Endothelial cell of umbilical vein (primary cell): ENCODE measurements around the gene C1orf210. TPM values are rescaled to one million over a fixed set of nuclear protein-coding genes. Genes with fewer than 3 reads are reported as not detected.
A peak's percentile ranks its signal among the peaks of the same experiment; 100 is the strongest.

ENCODE experiments used
- BruUV-seq: library from RNA; stranded (reverse); fragments of 400-500 nt; replicated peaks from 2 replicates; lab custom pipeline; 2021; lab: Mats Ljungman, UMichigan
- CTCF ChIA-PET: fragments of 300-600, 350-600 bp; sonication (Branson Sonifier 250); formaldehyde crosslinking; loops from one replicate; lab custom pipeline; 2021; ENCODE audit warnings: antibody characterized with exemption, inconsistent platforms; lab: Charles Lee
- POLR2A ChIA-PET: fragments of 300-600, 350-600 bp; sonication (Branson Sonifier 250); formaldehyde crosslinking; loops from one replicate; lab custom pipeline; 2021; ENCODE audit warnings: antibody characterized with exemption, inconsistent platforms; lab: Charles Lee
- DNase-seq: peaks from one replicate; pipeline ENCODE4 v3.0.0-alpha.2; 2011; ENCODE audit warnings: low read depth, low spot score
- FAIRE-seq: peaks from 2 replicates; lab custom pipeline; 2011; peaks lifted over from hg19 to GRCh38; lab: Jason Lieb, UNC
- H2AFZ ChIP-seq: 2 replicates; pipeline ENCODE4 v1.6.0; 2012; ENCODE audit warnings: low read depth, low read length, control low read depth, inconsistent platforms
- H3K27ac ChIP-seq: 2 replicates; pipeline ENCODE4 v1.5.1; 2011; ENCODE audit warnings: low read depth, mild to moderate bottlenecking, control low read depth, low read length, moderate library complexity; ENCODE audit not compliant: insufficient read depth
- H3K27me3 ChIP-seq, 2 experiments: 2 replicates each; pipeline versions ENCODE4 v1.6.0 to v1.6.1; 2011; ENCODE audit warnings: low read length in 2 of 2, mixed read lengths in 1 of 2; ENCODE audit not compliant: control insufficient read depth in 2 of 2, insufficient read depth in 2 of 2
- H3K36me3 ChIP-seq, 2 experiments: 2 replicates in 1 of 2; 3 replicates in 1 of 2; pipeline ENCODE4 v1.5.1; 2011; ENCODE audit warnings: low read length in 2 of 2, mild to moderate bottlenecking in 1 of 2, moderate library complexity in 1 of 2; ENCODE audit not compliant: control insufficient read depth in 2 of 2, insufficient read depth in 2 of 2; ENCODE audit errors: extremely low read depth in 1 of 2
- H3K4me1 ChIP-seq: 3 replicates; pipeline ENCODE4 v1.5.1; 2011; ENCODE audit warnings: mild to moderate bottlenecking, low read length; ENCODE audit not compliant: control insufficient read depth, insufficient read depth; ENCODE audit errors: extremely low read depth
- H3K4me2 ChIP-seq: 2 replicates; pipeline ENCODE4 v1.6.1; 2011; ENCODE audit warnings: low read length, control low read depth, mixed read lengths; ENCODE audit not compliant: insufficient read depth
- H3K4me3 ChIP-seq, 3 experiments: fragments of 200-600 bp in 1 of 3; sonication (generic), shearing (Covaris generic) in 1 of 3; replicated peaks in 1 of 3; 2 replicates each; pipeline ENCODE4 v1.5.1; 2011 to 2016; ENCODE audit warnings: control low read depth in 3 of 3, low read length in 3 of 3, mild to moderate bottlenecking in 2 of 3, inconsistent platforms in 1 of 3, low read depth in 1 of 3, moderate library complexity in 1 of 3; ENCODE audit not compliant: insufficient read depth in 1 of 3
- H3K79me2 ChIP-seq: 2 replicates; pipeline ENCODE4 v1.6.0; 2012; ENCODE audit warnings: low read length, inconsistent platforms; ENCODE audit not compliant: control insufficient read depth, insufficient read depth
- H3K9ac ChIP-seq: replicated peaks from 2 replicates; pipeline ENCODE3; 2011; ENCODE audit warnings: low read length, control low read depth; ENCODE audit not compliant: insufficient read depth; ENCODE audit errors: extremely low read depth
- H3K9me1 ChIP-seq: replicated peaks from 3 replicates; pipeline ENCODE4 v1.6.0; 2011; ENCODE audit warnings: mild to moderate bottlenecking, low read length; ENCODE audit not compliant: control insufficient read depth, insufficient read depth; ENCODE audit errors: extremely low read depth
- H3K9me3 ChIP-seq: replicated peaks from 2 replicates; pipeline ENCODE4 v1.5.1; 2012; ENCODE audit warnings: low read length, inconsistent platforms; ENCODE audit not compliant: control insufficient read depth, insufficient read depth
- H4K20me1 ChIP-seq: replicated peaks from 2 replicates; pipeline ENCODE3; 2011; ENCODE audit warnings: mild to moderate bottlenecking, low read length; ENCODE audit not compliant: control insufficient read depth, insufficient read depth; ENCODE audit errors: extremely low read depth
- CTCF ChIP-seq, 2 donors: IDR thresholded peaks; 1 replicate in 1 of 2; 2 replicates in 1 of 2; pipeline ENCODE4 v1.5.1; 2011; ENCODE audit warnings: low read length in 2 of 2, mild to moderate bottlenecking in 2 of 2, moderate library complexity in 2 of 2, control low read depth in 1 of 2, inconsistent platforms in 1 of 2, low read depth in 1 of 2; ENCODE audit not compliant: insufficient read depth in 1 of 2; ENCODE audit errors: extremely low read depth in 1 of 2
- EZH2 ChIP-seq: IDR thresholded peaks from 2 replicates; pipeline ENCODE4 v1.6.1; 2012; ENCODE audit warnings: borderline replicate concordance, low read depth, mild to moderate bottlenecking, moderate library complexity, low read length, inconsistent platforms; ENCODE audit not compliant: severe bottlenecking
- FOS ChIP-seq: IDR thresholded peaks from 2 replicates; pipeline ENCODE4 v1.6.1; 2011; ENCODE audit warnings: mild to moderate bottlenecking, low read length, moderate library complexity, borderline replicate concordance; ENCODE audit not compliant: insufficient read depth
- GATA2 ChIP-seq: IDR thresholded peaks from 2 replicates; pipeline ENCODE4 v1.7.0; 2011; ENCODE audit warnings: low read depth, mild to moderate bottlenecking, moderate library complexity, mixed read lengths, low read length; ENCODE audit not compliant: insufficient read length, insufficient read depth
- JUN ChIP-seq: IDR thresholded peaks from 2 replicates; pipeline ENCODE4 v1.6.1; 2011; ENCODE audit warnings: borderline replicate concordance, low read depth; ENCODE audit not compliant: insufficient read length, insufficient read depth
- POLR2A ChIP-seq: IDR thresholded peaks from 2 replicates; pipeline ENCODE4 v1.6.1; 2012; ENCODE audit warnings: low read depth, mild to moderate bottlenecking, control low read depth, low read length
- POLR2AphosphoS5 ChIP-seq: IDR thresholded peaks from 2 replicates; pipeline ENCODE4 v1.6.1; 2012; ENCODE audit warnings: low read depth, mild to moderate bottlenecking, control low read depth, low read length, moderate library complexity; ENCODE audit not compliant: insufficient read depth
- dilution Hi-C: fragments of 300-500 bp; cut with MboI; formaldehyde crosslinking; loops from one replicate; pipeline ENCODE4 v1.15.0; 2019; ENCODE audit warnings: low sequenced_read_pairs; ENCODE audit not compliant: extremely low pct_ligation_motif_present
- intact Hi-C: fragments of 100-400 bp; cut with micrococcal nuclease; formaldehyde crosslinking; loops from one replicate; pipeline ENCODE4 v1.10.0; 2022
- polyA plus RNA-seq, 4 experiments: library from polyadenylated mRNA; depleted of rRNA in 3 of 4; stranded (reverse) in 3 of 4; unstranded in 1 of 4; fragments of >200 nt; gene quantifications; 2 replicates each; pipeline versions ENCODE4 v1.2.1 to v1.2.3, GENCODE V29; 2011 to 2012; ENCODE audit warnings: missing spikeins in 1 of 4
- total RNA-seq: library from RNA; stranded (reverse); gene quantifications from 2 replicates; pipeline ENCODE4 v1.2.3, GENCODE V29; 2021

The C1orf210 gene
- total and polyA plus RNA-seq, 2 donors (not counting 3 experiments of a cell fraction or from before 2014, with no cell fraction given): not detected

GRCh38 chr1:43329995-43330751 lies 44.8 kb upstream of the C1orf210 start:
- BruUV-seq: no TSS peak
- Histone ChIP-seq H3K27ac (no peak overlapping the region), H3K36me3 (no peaks in the 10 kb centered on the region), H3K79me2 (no peaks in the 10 kb centered on the region), H3K9ac (no peak overlapping the region), H2AFZ (no peak overlapping the region), H3K4me3 (no peak overlapping the region), H3K9me3 (no peaks in the 10 kb centered on the region), H3K27me3 (no peaks in the 10 kb centered on the region), H3K4me2 (peak overlapping the region; percentile 13), H3K9me1 (no peaks in the 10 kb centered on the region), H4K20me1 (no peaks in the 10 kb centered on the region), H3K4me1 (peaks cover 10% of the 10 kb centered on the region)
- peak; percentile 91 for FAIRE-seq
- CTCF ChIA-PET: interaction anchor here (1.0 to 3.6 kb wide), 6 partner anchors 10 to 103 kb away, joined by 3 to 14 read pairs (median 6); partner anchors contain the start of gene CDC20
- POLR2A ChIA-PET: interaction anchor here (2.1 kb wide), 1 partner anchor 14 kb away, joined by 5 read pairs; no protein-coding TSS in a partner anchor
- intact Hi-C loops (no loop called here), dilution Hi-C loops (no loop called here)
- peak; percentile 89 for DNase-seq
- TF ChIP-seq EZH2 (no peak), GATA2 (peak; percentile 54), FOS (peak; percentile 75), JUN (peak; percentile 16), CTCF (IDR thresholded peaks at IDR 0.05; ENCODE audit: extremely low read depth in 1 of 2, insufficient read depth in 1 of 2, low read depth in 1 of 2, low read length in 2 of 2) (no peak), POLR2AphosphoS5 (peak; percentile 47), POLR2A (peak; percentile 39)
